ENCODE results near the gene MARF1.
A peak's percentile ranks its signal among the peaks of the same experiment; 100 is the strongest.
"Not testable (repeated sequence)": the region's sequence is repeated elsewhere in the genome, so short reads cannot be mapped to it uniquely, and the experiment has no call there.

MARF1 gene

GRCh38 chr16:15607700-15608396 lies 35.1 kb downstream of the MARF1 start:
- H3K27me3 ChIP-seq (ENCODE audit: control insufficient read depth in 3 of 3, insufficient read depth in 3 of 3, low read depth in 1 of 3, low read length in 3 of 3), result no peaks in the 10 kb centered on the region
- H3K9me3 ChIP-seq (replicated peaks in 1 of 2; ENCODE audit: control insufficient read depth in 2 of 2, insufficient read depth in 1 of 2, low read depth in 1 of 2, low read length in 2 of 2), result no peaks in the 10 kb centered on the region
- H3K4me3 ChIP-seq (ENCODE audit: low read length in 2 of 2), result no peak overlapping the region
- DNase-seq (ENCODE audit: low spot score), result no peak
- H3K9ac ChIP-seq (ENCODE audit: low read depth, low read length, poor library complexity), result no peak overlapping the region
- H3K4ac ChIP-seq (ENCODE audit: low read length), result no peak overlapping the region
- H2BK5ac ChIP-seq (ENCODE audit: low read length), result no peak overlapping the region
- no peaks in the 10 kb centered on the region for H3K4me1 ChIP-seq (ENCODE audit: control insufficient read depth in 2 of 2, insufficient read depth in 1 of 2, low read depth in 1 of 2, low read length in 2 of 2)
- no peak overlapping the region for H4K8ac ChIP-seq (ENCODE audit: low read depth, low read length)
- peaks cover 6% of the 10 kb centered on the region for H3K79me1 ChIP-seq (ENCODE audit: low read depth, low read length)
- no peak overlapping the region for H3K14ac ChIP-seq (ENCODE audit: low read length)
- H3K36me3 ChIP-seq (replicated peaks in 1 of 2; ENCODE audit: control insufficient read depth in 2 of 2, insufficient read depth in 2 of 2, low read length in 2 of 2), result peaks cover 28 to 98% of the 10 kb centered on the region in 2 donors
- no peak overlapping the region for H2BK15ac ChIP-seq (ENCODE audit: low read length)
- H2BK120ac ChIP-seq (ENCODE audit: low read depth, low read length), result no peak overlapping the region
- no peak overlapping the region for H2AK5ac ChIP-seq (ENCODE audit: low read depth, low read length)
- H3K27ac ChIP-seq (replicated peaks; ENCODE audit: low read length), result no peak overlapping the region
- no peak overlapping the region for H3K4me2 ChIP-seq (ENCODE audit: insufficient read depth, low read length, poor library complexity, severe bottlenecking)
- H3K18ac ChIP-seq (ENCODE audit: low read length), result no peak overlapping the region
- H2BK12ac ChIP-seq (ENCODE audit: low read length), result no peak overlapping the region
- WGBS, 2 donors (ENCODE audit: extremely low coverage in 2 of 2, insufficient read length in 2 of 2, insufficient replicate concordance in 1 of 2), result no CpG with 5 or more reads among the region's 13 CpGs
- H3K23ac ChIP-seq (ENCODE audit: low read depth, low read length, poor library complexity), result no peak overlapping the region
- H4K91ac ChIP-seq (ENCODE audit: low read depth, low read length, poor library complexity), result no peak overlapping the region
- H2AFZ ChIP-seq (ENCODE audit: low read length), result no peak overlapping the region

GRCh38 chr16:15607221-15607699 lies 35.7 kb downstream of the MARF1 start:
- H3K36me3 ChIP-seq (replicated peaks in 1 of 2; ENCODE audit: control insufficient read depth in 2 of 2, insufficient read depth in 2 of 2, low read length in 2 of 2), result peaks cover 26 to 98% of the 10 kb centered on the region in 2 donors
- not testable (repeated sequence) for DNase-seq (ENCODE audit: low spot score)

GRCh38 chr16:15606518-15607220 lies 36.3 kb downstream of the MARF1 start:
- Histone ChIP-seq H2BK12ac (ENCODE audit: low read length) (no peak overlapping the region), H2AK5ac (ENCODE audit: low read depth, low read length) (no peak overlapping the region), H2AFZ (ENCODE audit: low read length) (no peak overlapping the region), H2BK120ac (ENCODE audit: low read depth, low read length) (no peak overlapping the region), H3K9me3 (replicated peaks in 1 of 2; ENCODE audit: control insufficient read depth in 2 of 2, insufficient read depth in 1 of 2, low read depth in 1 of 2, low read length in 2 of 2) (no peaks in the 10 kb centered on the region), H3K4me2 (ENCODE audit: insufficient read depth, low read length, poor library complexity, severe bottlenecking) (no peak overlapping the region), H2BK5ac (ENCODE audit: low read length) (no peak overlapping the region), H2BK15ac (ENCODE audit: low read length) (no peak overlapping the region), H3K36me3 (replicated peaks in 1 of 2; ENCODE audit: control insufficient read depth in 2 of 2, insufficient read depth in 2 of 2, low read length in 2 of 2) (peaks cover 25 to 98% of the 10 kb centered on the region in 2 donors), H4K8ac (ENCODE audit: low read depth, low read length) (no peak overlapping the region), H3K4ac (ENCODE audit: low read length) (no peak overlapping the region), H3K4me1 (ENCODE audit: control insufficient read depth in 2 of 2, insufficient read depth in 1 of 2, low read depth in 1 of 2, low read length in 2 of 2) (no peaks in the 10 kb centered on the region), H3K4me3 (ENCODE audit: low read length in 2 of 2) (no peak overlapping the region), H3K18ac (ENCODE audit: low read length) (no peak overlapping the region), H3K23ac (ENCODE audit: low read depth, low read length, poor library complexity) (no peak overlapping the region), H3K27me3 (ENCODE audit: control insufficient read depth in 3 of 3, insufficient read depth in 3 of 3, low read depth in 1 of 3, low read length in 3 of 3) (no peaks in the 10 kb centered on the region), H3K14ac (ENCODE audit: low read length) (no peak overlapping the region), H3K79me1 (ENCODE audit: low read depth, low read length) (peaks cover 6% of the 10 kb centered on the region), H3K9ac (ENCODE audit: low read depth, low read length, poor library complexity) (no peak overlapping the region), H3K27ac (replicated peaks; ENCODE audit: low read length) (no peak overlapping the region), H4K91ac (ENCODE audit: low read depth, low read length, poor library complexity) (no peak overlapping the region)
- DNase-seq (ENCODE audit: low spot score), result no peak
- no CpG with 5 or more reads among the region's 5 CpGs for WGBS, 2 donors (ENCODE audit: extremely low coverage in 2 of 2, insufficient read length in 2 of 2, insufficient replicate concordance in 1 of 2)

More at GRCh38 chr16:15607221-15607699, 35.7 kb downstream of the MARF1 start:
- not testable (repeated sequence) for H2BK15ac ChIP-seq (ENCODE audit: low read length); H3K79me1 ChIP-seq (ENCODE audit: low read depth, low read length); H3K27me3 ChIP-seq (ENCODE audit: control insufficient read depth in 3 of 3, insufficient read depth in 3 of 3, low read depth in 1 of 3, low read length in 3 of 3); H3K18ac ChIP-seq (ENCODE audit: low read length); H3K23ac ChIP-seq (ENCODE audit: low read depth, low read length, poor library complexity); H2AK5ac ChIP-seq (ENCODE audit: low read depth, low read length); H2BK12ac ChIP-seq (ENCODE audit: low read length); H4K91ac ChIP-seq (ENCODE audit: low read depth, low read length, poor library complexity); H3K4me2 ChIP-seq (ENCODE audit: insufficient read depth, low read length, poor library complexity, severe bottlenecking); H3K4me1 ChIP-seq (ENCODE audit: control insufficient read depth in 2 of 2, insufficient read depth in 1 of 2, low read depth in 1 of 2, low read length in 2 of 2); H2BK5ac ChIP-seq (ENCODE audit: low read length); H3K14ac ChIP-seq (ENCODE audit: low read length); H3K4ac ChIP-seq (ENCODE audit: low read length); H2BK120ac ChIP-seq (ENCODE audit: low read depth, low read length); H3K27ac ChIP-seq (replicated peaks; ENCODE audit: low read length); H2AFZ ChIP-seq (ENCODE audit: low read length); H3K9me3 ChIP-seq (replicated peaks in 1 of 2; ENCODE audit: control insufficient read depth in 2 of 2, insufficient read depth in 1 of 2, low read depth in 1 of 2, low read length in 2 of 2); H4K8ac ChIP-seq (ENCODE audit: low read depth, low read length); H3K4me3 ChIP-seq (ENCODE audit: low read length in 2 of 2); H3K9ac ChIP-seq (ENCODE audit: low read depth, low read length, poor library complexity)
- no CpG with 5 or more reads among the region's 12 CpGs for WGBS, 2 donors (ENCODE audit: extremely low coverage in 2 of 2, insufficient read length in 2 of 2, insufficient replicate concordance in 1 of 2)

GRCh38 chr16:15605839-15606517 lies 37.0 kb downstream of the MARF1 start:
- Histone ChIP-seq H3K9me3 (replicated peaks in 1 of 2; ENCODE audit: control insufficient read depth in 2 of 2, insufficient read depth in 1 of 2, low read depth in 1 of 2, low read length in 2 of 2) (no peaks in the 10 kb centered on the region), H4K91ac (ENCODE audit: low read depth, low read length, poor library complexity) (no peak overlapping the region), H3K14ac (ENCODE audit: low read length) (no peak overlapping the region), H3K4me3 (ENCODE audit: low read length in 2 of 2) (no peak overlapping the region), H3K9ac (ENCODE audit: low read depth, low read length, poor library complexity) (peak overlapping the region; percentile 27), H4K8ac (ENCODE audit: low read depth, low read length) (no peak overlapping the region), H3K79me1 (ENCODE audit: low read depth, low read length) (peaks cover 6% of the 10 kb centered on the region), H2AFZ (ENCODE audit: low read length) (no peak overlapping the region), H3K4me2 (ENCODE audit: insufficient read depth, low read length, poor library complexity, severe bottlenecking) (no peak overlapping the region), H3K27me3 (ENCODE audit: control insufficient read depth in 3 of 3, insufficient read depth in 3 of 3, low read depth in 1 of 3, low read length in 3 of 3) (peaks cover 0 to 2% (median 0%) of the 10 kb centered on the region in 3 experiments), H3K18ac (ENCODE audit: low read length) (no peak overlapping the region), H2BK120ac (ENCODE audit: low read depth, low read length) (no peak overlapping the region), H3K4me1 (ENCODE audit: control insufficient read depth in 2 of 2, insufficient read depth in 1 of 2, low read depth in 1 of 2, low read length in 2 of 2) (no peaks in the 10 kb centered on the region), H3K23ac (ENCODE audit: low read depth, low read length, poor library complexity) (no peak overlapping the region), H3K27ac (replicated peaks; ENCODE audit: low read length) (no peak overlapping the region), H3K4ac (ENCODE audit: low read length) (no peak overlapping the region), H2AK5ac (ENCODE audit: low read depth, low read length) (no peak overlapping the region), H2BK12ac (ENCODE audit: low read length) (no peak overlapping the region), H2BK15ac (ENCODE audit: low read length) (no peak overlapping the region), H3K36me3 (replicated peaks in 1 of 2; ENCODE audit: control insufficient read depth in 2 of 2, insufficient read depth in 2 of 2, low read length in 2 of 2) (peaks cover 30 to 99% of the 10 kb centered on the region in 2 donors), H2BK5ac (ENCODE audit: low read length) (no peak overlapping the region)
- no peak for DNase-seq (ENCODE audit: low spot score)
- no CpG with 5 or more reads among the region's 13 CpGs for WGBS, 2 donors (ENCODE audit: extremely low coverage in 2 of 2, insufficient read length in 2 of 2, insufficient replicate concordance in 1 of 2)
